ENCODE measurements around the gene ANAPC10.

GRCh38 chr4:145130788-145131399, 32.9 kb upstream of the ANAPC10 start:
- TF ChIP-seq EP300 (IDR thresholded peaks at IDR 0.05; ENCODE audit: borderline replicate concordance) (no peak), EGR1 (IDR thresholded peaks at IDR 0.05) (no peak), ZBTB7A (IDR thresholded peaks at IDR 0.05; ENCODE audit: low read depth) (no peak), CEBPB (IDR thresholded peaks at IDR 0.05) (no peak), RAD21 (IDR thresholded peaks at IDR 0.05; ENCODE audit: low read depth) (no peak), YY1 (IDR thresholded peaks at IDR 0.05; ENCODE audit: low read depth) (no peak)
